ENCODE data around the gene PRKG1. TPM values are rescaled to one million over a fixed set of nuclear protein-coding genes. Genes with fewer than 3 reads are reported as not detected.

PRKG1 gene
- total RNA-seq, 1 donor from 2014 or later: 4.6 TPM

DNA sequence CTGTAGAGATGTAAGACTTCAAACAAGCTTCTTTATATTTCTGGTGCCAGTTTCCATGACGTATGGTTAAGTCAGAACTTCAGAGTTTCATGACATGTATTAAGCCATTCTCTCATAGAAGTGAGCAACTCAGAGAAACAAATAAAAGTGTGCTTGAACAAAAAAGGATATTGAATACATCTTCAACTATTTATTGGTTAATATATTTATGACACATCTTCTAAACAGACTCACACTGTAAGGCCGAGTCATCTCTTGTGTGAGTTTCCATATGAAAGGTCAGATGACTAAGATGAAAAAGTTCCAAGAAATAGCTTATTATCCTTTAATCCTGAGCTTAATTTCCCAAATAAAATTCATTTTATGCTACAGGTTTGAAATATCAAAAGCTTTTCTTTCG lies 730.6 kb downstream of the PRKG1 start:
- no peaks in the 10 kb centered on the region for H3K27me3 Mint-ChIP-seq
- TF ChIP-seq, protein P1, sequence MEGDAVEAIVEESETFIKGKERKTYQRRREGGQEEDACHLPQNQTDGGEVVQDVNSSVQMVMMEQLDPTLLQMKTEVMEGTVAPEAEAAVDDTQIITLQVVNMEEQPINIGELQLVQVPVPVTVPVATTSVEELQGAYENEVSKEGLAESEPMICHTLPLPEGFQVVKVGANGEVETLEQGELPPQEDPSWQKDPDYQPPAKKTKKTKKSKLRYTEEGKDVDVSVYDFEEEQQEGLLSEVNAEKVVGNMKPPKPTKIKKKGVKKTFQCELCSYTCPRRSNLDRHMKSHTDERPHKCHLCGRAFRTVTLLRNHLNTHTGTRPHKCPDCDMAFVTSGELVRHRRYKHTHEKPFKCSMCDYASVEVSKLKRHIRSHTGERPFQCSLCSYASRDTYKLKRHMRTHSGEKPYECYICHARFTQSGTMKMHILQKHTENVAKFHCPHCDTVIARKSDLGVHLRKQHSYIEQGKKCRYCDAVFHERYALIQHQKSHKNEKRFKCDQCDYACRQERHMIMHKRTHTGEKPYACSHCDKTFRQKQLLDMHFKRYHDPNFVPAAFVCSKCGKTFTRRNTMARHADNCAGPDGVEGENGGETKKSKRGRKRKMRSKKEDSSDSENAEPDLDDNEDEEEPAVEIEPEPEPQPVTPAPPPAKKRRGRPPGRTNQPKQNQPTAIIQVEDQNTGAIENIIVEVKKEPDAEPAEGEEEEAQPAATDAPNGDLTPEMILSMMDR (IDR thresholded peaks at IDR 0.05; ENCODE audit: unreplicated experiment): no peak
- H3K27ac Mint-ChIP-seq: no peak overlapping the region
- H3K9me3 Mint-ChIP-seq (ENCODE audit: low read depth): no peaks in the 10 kb centered on the region
- peaks cover 26% of the 10 kb centered on the region for H3K4me1 Mint-ChIP-seq (ENCODE audit: low read depth)
- no peaks in the 10 kb centered on the region for H3K36me3 Mint-ChIP-seq (ENCODE audit: insufficient read depth)
- no peak overlapping the region for H3K4me3 Mint-ChIP-seq (ENCODE audit: low read depth)
- DNase-seq (ENCODE audit: low spot score, unreplicated experiment): no peak

DNA sequence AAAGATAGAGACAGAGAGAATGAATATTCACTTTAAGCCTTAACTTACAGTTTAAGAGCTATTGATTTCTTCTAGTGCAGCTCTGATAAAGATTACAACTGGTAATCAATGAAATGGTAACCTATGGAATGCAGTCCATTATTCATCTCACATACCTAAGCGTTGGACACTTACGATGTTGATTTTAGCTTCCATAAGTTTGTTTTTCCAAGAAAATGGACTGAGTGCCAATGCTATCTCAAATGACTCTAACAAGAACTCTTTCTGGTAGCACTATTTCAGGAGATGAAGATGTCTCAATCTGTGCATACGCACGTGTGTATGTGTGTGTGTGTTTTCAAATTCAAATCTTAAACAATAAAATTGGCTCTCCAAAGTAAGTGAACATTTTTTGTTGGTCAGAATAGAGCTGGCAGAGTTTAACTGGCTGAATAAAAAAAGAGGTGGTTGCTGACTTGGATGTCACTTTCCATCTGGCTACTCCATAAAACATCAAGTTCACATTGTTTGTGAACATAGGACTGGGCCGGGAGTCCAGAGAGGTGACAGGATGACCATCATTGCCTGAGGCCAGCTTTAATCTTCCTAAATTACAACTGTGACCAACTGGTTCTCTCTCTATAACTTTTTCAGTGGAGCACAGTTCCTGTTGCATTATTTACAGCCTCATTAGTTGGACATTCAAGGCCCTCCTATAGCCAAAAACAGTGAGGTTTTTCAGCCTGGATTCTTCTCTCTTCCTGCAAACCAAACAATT lies 732.0 kb downstream of the PRKG1 start:
- peaks cover 26% of the 10 kb centered on the region for H3K4me1 Mint-ChIP-seq (ENCODE audit: low read depth)
- H3K27me3 Mint-ChIP-seq: no peaks in the 10 kb centered on the region
- H3K27ac Mint-ChIP-seq: peak overlapping the region; percentile 3
- H3K4me3 Mint-ChIP-seq (ENCODE audit: low read depth): no peak overlapping the region
- H3K36me3 Mint-ChIP-seq (ENCODE audit: insufficient read depth): no peaks in the 10 kb centered on the region
- H3K9me3 Mint-ChIP-seq (ENCODE audit: low read depth): no peaks in the 10 kb centered on the region
- no peak for DNase-seq (ENCODE audit: low spot score, unreplicated experiment)
- TF ChIP-seq, protein P1 (IDR thresholded peaks at IDR 0.05; ENCODE audit: unreplicated experiment): no peak

DNA sequence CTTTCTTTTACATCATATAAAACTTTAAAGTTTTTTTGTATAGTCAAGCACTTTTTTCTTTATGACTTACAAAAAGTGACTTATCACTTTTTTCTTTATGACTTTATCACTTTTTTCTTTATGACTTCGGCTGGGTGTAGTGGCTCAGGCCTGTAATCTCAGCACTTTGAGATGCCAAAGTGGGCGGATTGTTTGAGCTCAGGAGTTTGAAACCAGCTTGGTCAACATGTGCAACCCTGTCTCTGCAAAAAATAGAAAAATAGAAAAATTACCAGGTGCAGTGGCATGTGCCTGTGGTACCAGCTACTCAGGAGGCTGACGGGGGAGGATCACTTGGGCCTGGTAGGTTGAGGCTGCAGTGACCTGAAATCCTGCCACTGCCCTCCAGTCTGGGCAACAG lies 733.9 kb downstream of the PRKG1 start:
- Mint-ChIP-seq H3K27me3 (no peaks in the 10 kb centered on the region), H3K9me3 (ENCODE audit: low read depth) (no peaks in the 10 kb centered on the region), H3K4me1 (ENCODE audit: low read depth) (peaks cover 21% of the 10 kb centered on the region), H3K36me3 (ENCODE audit: insufficient read depth) (no peaks in the 10 kb centered on the region), H3K27ac (no peak overlapping the region), H3K4me3 (ENCODE audit: low read depth) (no peak overlapping the region)
- DNase-seq (ENCODE audit: low spot score, unreplicated experiment): no peak
- TF ChIP-seq, protein P1 (IDR thresholded peaks at IDR 0.05; ENCODE audit: unreplicated experiment): no peak

DNA sequence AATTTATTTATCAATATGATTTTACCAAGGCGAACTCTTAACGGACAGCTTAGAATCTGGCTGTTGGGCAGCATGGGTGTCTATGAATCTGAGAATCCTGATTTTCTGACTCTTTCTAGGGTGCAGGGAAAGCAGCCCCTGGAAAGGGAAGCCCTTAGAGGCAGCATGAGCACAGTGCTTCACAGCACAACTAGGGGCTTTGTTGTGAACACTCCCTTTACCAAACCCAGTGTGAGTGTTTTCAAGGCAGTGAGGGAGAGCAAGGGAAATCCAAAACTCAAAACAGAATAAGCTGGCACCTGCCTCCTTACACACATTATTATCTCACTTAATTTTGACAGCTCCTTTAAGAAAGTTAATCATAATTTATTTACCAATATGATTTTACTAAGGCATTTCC lies 741.4 kb downstream of the PRKG1 start:
- TF ChIP-seq, protein P1 (IDR thresholded peaks at IDR 0.05; ENCODE audit: unreplicated experiment): no peak
- no peaks in the 10 kb centered on the region for H3K36me3 Mint-ChIP-seq (ENCODE audit: insufficient read depth)
- H3K27ac Mint-ChIP-seq: no peak overlapping the region

DNA sequence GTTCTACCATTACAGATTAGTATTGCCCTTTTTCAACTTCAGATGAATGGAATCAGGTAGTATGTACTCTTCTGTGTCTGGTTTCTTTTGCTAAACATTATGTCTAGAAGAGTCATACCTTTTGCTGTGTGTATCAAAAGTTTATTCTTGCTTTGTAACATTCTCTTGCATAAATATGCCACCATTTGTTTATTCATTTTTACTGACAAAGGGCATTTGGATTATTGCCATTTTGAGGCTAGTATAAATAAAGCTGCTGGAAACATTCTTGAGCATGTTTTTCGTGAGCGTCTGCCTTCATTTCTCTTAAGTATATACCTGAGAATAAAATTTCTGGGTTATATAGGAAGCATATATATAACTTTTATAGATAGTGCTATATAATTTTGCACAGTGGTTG lies 746.8 kb downstream of the PRKG1 start:
- Mint-ChIP-seq H3K27ac (no peak overlapping the region), H3K9me3 (ENCODE audit: low read depth) (peaks cover 7% of the 10 kb centered on the region), H3K36me3 (ENCODE audit: insufficient read depth) (no peaks in the 10 kb centered on the region), H3K27me3 (no peaks in the 10 kb centered on the region), H3K4me1 (ENCODE audit: low read depth) (no peaks in the 10 kb centered on the region), H3K4me3 (ENCODE audit: low read depth) (no peak overlapping the region)
- DNase-seq (ENCODE audit: low spot score, unreplicated experiment): no peak
- TF ChIP-seq, protein P1 (IDR thresholded peaks at IDR 0.05; ENCODE audit: unreplicated experiment): no peak

More for the DNA sequence above, 741.4 kb downstream of the PRKG1 start:
- peaks cover 3% of the 10 kb centered on the region for H3K9me3 Mint-ChIP-seq (ENCODE audit: low read depth)
- no peak overlapping the region for H3K4me3 Mint-ChIP-seq (ENCODE audit: low read depth)
- peaks cover 10% of the 10 kb centered on the region for H3K4me1 Mint-ChIP-seq (ENCODE audit: low read depth)
- no peak for DNase-seq (ENCODE audit: low spot score, unreplicated experiment)
- no peaks in the 10 kb centered on the region for H3K27me3 Mint-ChIP-seq

All from progenitor cell of endocrine pancreas (in vitro differentiated cells).